Gastroesophageal sphincter (tissue), 4 donors: ENCODE data around the gene POU2AF3. TPM values are rescaled to one million over a fixed set of nuclear protein-coding genes. Genes with fewer than 3 reads are reported as not detected.

Experiments
- ATAC-seq: fragments of 150-250 bp; one replicate; pipeline ENCODE4 v1.9.1; 2016; ENCODE audit warnings: mild to moderate bottlenecking, moderate library complexity
- H3K27ac ChIP-seq, 4 donors: fragments of 200-600 bp; sonication (generic) in 3 of 4; 1 replicate in 3 of 4; 2 replicates in 1 of 4; pipeline ENCODE4 v1.5.1; 2016 to 2019
- H3K27me3 ChIP-seq: fragments of 200-600 bp; sonication (generic); one replicate; pipeline ENCODE4 v1.5.1; 2019
- H3K36me3 ChIP-seq, 2 donors: fragments of 200-600 bp; sonication (generic); one replicate each; pipeline ENCODE4 v1.5.1; 2019; ENCODE audit warnings: control low read depth in 1 of 2
- H3K4me1 ChIP-seq, 3 donors: fragments of 200-600 bp; sonication (generic); 1 replicate in 2 of 3; 2 replicates in 1 of 3; pipeline ENCODE4 v1.5.1; 2016 to 2019; ENCODE audit warnings: control low read depth in 2 of 3
- H3K4me3 ChIP-seq, 2 donors: fragments of 200-600 bp; sonication (generic); one replicate each; pipeline ENCODE4 v1.5.1; 2019; ENCODE audit warnings: mild to moderate bottlenecking in 1 of 2, moderate library complexity in 1 of 2
- H3K9me3 ChIP-seq, 3 donors: fragments of 200-600 bp; sonication (generic); one replicate each; pipeline ENCODE4 v1.5.1; 2017 to 2019; ENCODE audit warnings: control low read depth in 2 of 3
- EP300 ChIP-seq: sonication (generic); formaldehyde crosslinking; IDR thresholded peaks from one replicate; pipeline ENCODE4 v1.6.1; 2017; ENCODE audit warnings: antibody characterized with exemption, mild to moderate bottlenecking
- POLR2A ChIP-seq, 2 donors: fragments of 450-650 bp; IDR thresholded peaks; one replicate each; pipeline ENCODE4 v1.6.1; 2017; ENCODE audit warnings: antibody characterized with exemption in 2 of 2, mild to moderate bottlenecking in 2 of 2, moderate library complexity in 1 of 2
- POLR2AphosphoS5 ChIP-seq: sonication (generic); formaldehyde crosslinking; IDR thresholded peaks from one replicate; pipeline ENCODE4 v1.6.1; 2017; ENCODE audit warnings: antibody characterized with exemption
- WGBS, 2 donors: methylation state at CpG; one replicate each; pipeline ENCODE4 v1.1.5; 2018; ENCODE audit warnings: low coverage in 1 of 2; 5-methylcytosine and 5-hydroxymethylcytosine counted together
- total RNA-seq, 4 donors: library from RNA; depleted of rRNA; stranded (reverse); fragments of >200 nt; gene quantifications; one replicate each; pipeline ENCODE4 v1.1.0, GENCODE V29; 2016
- TF ChIP-seq, protein P1 (sequence below), 4 experiments: fragments of 200-600 bp in 2 of 4; fragments of 450-650 bp in 2 of 4; sonication (generic) in 1 of 4; IDR thresholded peaks; one replicate each; pipeline ENCODE4 v1.5.1; 2017 to 2019; ENCODE audit warnings: antibody characterized with exemption in 4 of 4, mild to moderate bottlenecking in 2 of 4, moderate library complexity in 2 of 4

Gene POU2AF3
- total RNA-seq, 4 donors from 2014 or later: 1.5 to 3.8 (median 2.2) TPM

DNA sequence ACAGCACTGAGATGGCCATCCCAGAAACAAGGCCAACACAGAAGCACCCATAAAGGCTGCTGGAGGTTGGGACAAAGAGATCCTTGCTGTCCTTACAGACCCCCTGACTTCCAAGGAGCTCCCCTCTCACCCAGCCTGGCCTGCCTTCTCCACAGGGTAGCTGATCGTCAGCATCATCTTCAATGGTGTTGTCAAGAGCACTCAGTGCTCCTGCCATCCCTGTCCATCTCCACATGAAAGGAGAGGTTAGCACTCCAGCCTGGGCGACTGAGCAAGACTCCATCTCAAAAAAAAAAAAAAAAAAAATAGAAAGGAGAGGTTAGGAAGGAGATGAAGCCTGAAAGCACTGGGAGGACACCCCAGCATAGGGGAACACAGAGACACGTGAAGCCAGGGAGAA lies 2.1 kb upstream of the POU2AF3 start:
- Histone ChIP-seq H3K9me3 (no peaks in the 10 kb centered on the region), H3K4me1 (peaks cover 0 to 35% (median 12%) of the 10 kb centered on the region in 3 donors), H3K27ac (no peak overlapping the region), H3K4me3 (no peak overlapping the region), H3K36me3 (no peaks in the 10 kb centered on the region), H3K27me3 (no peaks in the 10 kb centered on the region)
- TF ChIP-seq, protein P1, sequence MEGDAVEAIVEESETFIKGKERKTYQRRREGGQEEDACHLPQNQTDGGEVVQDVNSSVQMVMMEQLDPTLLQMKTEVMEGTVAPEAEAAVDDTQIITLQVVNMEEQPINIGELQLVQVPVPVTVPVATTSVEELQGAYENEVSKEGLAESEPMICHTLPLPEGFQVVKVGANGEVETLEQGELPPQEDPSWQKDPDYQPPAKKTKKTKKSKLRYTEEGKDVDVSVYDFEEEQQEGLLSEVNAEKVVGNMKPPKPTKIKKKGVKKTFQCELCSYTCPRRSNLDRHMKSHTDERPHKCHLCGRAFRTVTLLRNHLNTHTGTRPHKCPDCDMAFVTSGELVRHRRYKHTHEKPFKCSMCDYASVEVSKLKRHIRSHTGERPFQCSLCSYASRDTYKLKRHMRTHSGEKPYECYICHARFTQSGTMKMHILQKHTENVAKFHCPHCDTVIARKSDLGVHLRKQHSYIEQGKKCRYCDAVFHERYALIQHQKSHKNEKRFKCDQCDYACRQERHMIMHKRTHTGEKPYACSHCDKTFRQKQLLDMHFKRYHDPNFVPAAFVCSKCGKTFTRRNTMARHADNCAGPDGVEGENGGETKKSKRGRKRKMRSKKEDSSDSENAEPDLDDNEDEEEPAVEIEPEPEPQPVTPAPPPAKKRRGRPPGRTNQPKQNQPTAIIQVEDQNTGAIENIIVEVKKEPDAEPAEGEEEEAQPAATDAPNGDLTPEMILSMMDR (IDR thresholded peaks at IDR 0.05): no peak
- ATAC-seq: no peak
- WGBS, 2 donors: 100% methylated on average over 1 of the region's 3 CpGs; no CpG with 5 or more reads in 1 of the 2 donors

GRCh38 chr11:111297696-111298095 lies 650 bp upstream of the POU2AF3 start:
- no peaks in the 10 kb centered on the region for H3K27me3 ChIP-seq
- TF ChIP-seq EP300 (no peak), POLR2A (IDR thresholded peaks at IDR 0.05) (no peak), POLR2AphosphoS5 (no peak)
- TF ChIP-seq, protein P1 (IDR thresholded peaks at IDR 0.05): no peak
- 98 to 100% methylated on average over 3 to 7 of the region's 10 CpGs for WGBS, 2 donors
- no peak overlapping the region for H3K4me3 ChIP-seq
- no peaks in the 10 kb centered on the region for H3K9me3 ChIP-seq
- peaks cover 0 to 47% (median 12%) of the 10 kb centered on the region in 3 donors for H3K4me1 ChIP-seq
- ATAC-seq: no peak
- peak overlapping the region in 1 of 4 donors; percentile 89 for H3K27ac ChIP-seq
- no peaks in the 10 kb centered on the region for H3K36me3 ChIP-seq

GRCh38 chr11:111299101-111300026 lies 1.0 kb downstream of the POU2AF3 start:
- Histone ChIP-seq H3K9me3 (no peaks in the 10 kb centered on the region), H3K4me3 (peak overlapping the region; percentile 80 to 91), H3K27ac (peak overlapping the region; percentile 77 to 93 (median 87)), H3K4me1 (peaks cover 0 to 58% (median 15%) of the 10 kb centered on the region in 3 donors), H3K27me3 (no peaks in the 10 kb centered on the region), H3K36me3 (no peaks in the 10 kb centered on the region)
- TF ChIP-seq POLR2AphosphoS5 (peak; percentile 46), EP300 (no peak), POLR2A (IDR thresholded peaks at IDR 0.05) (peak in 1 of 2 donors; percentile 24)
- TF ChIP-seq, protein P1 (IDR thresholded peaks at IDR 0.05): peak; percentile 41 to 74 (median 70)
- 0 to 3% methylated on average over 1 to 16 of the region's 77 CpGs for WGBS, 2 donors
- ATAC-seq: peak; percentile 83

GRCh38 chr11:111300569-111300968 lies 2.2 kb downstream of the POU2AF3 start:
- no peaks in the 10 kb centered on the region for H3K27me3 ChIP-seq
- peaks cover 0 to 58% (median 15%) of the 10 kb centered on the region in 3 donors for H3K4me1 ChIP-seq
- TF ChIP-seq POLR2A (IDR thresholded peaks at IDR 0.05): no peak
- TF ChIP-seq, protein P1 (IDR thresholded peaks at IDR 0.05): no peak
- no peak for TF ChIP-seq POLR2AphosphoS5
- no peak for TF ChIP-seq EP300
- peak overlapping the region in 1 of 4 donors; percentile 93 for H3K27ac ChIP-seq
- H3K4me3 ChIP-seq: no peak overlapping the region
- WGBS, 2 donors: 90 to 100% methylated on average over 3 to 9 of the region's 9 CpGs
- no peak for ATAC-seq
- H3K9me3 ChIP-seq: no peaks in the 10 kb centered on the region
- H3K36me3 ChIP-seq: no peaks in the 10 kb centered on the region
